Measurements from ENCODE around the gene ENTPD1.
"Not testable (repeated sequence)": the region's sequence is repeated elsewhere in the genome, so short reads cannot be mapped to it uniquely, and the experiment has no call there.

Gene ENTPD1

GRCh38 chr10:95756041-95756761, at the start of gene ENTPD1:
TSS of gene ENTPD1 (plus strand) at chr10:95756163. CDS start at chr10:95756240, 77 bp downstream.
- no peak for DNase-seq (ENCODE audit: low spot score)

GRCh38 chr10:95706573-95706972, 49.4 kb upstream of the ENTPD1 start:
- DNase-seq (ENCODE audit: low spot score): no peak

GRCh38 chr10:95706990-95707389, 49.0 kb upstream of the ENTPD1 start:
- no peak for DNase-seq (ENCODE audit: low spot score)

- no peak for DNase-seq (ENCODE audit: low spot score)
Observed at GRCh38 chr10:95711492-95711891, 44.5 kb upstream of the ENTPD1 start.

GRCh38 chr10:95716466-95716865, 39.5 kb upstream of the ENTPD1 start:
- DNase-seq (ENCODE audit: low spot score): no peak

GRCh38 chr10:95716866-95717265, 39.1 kb upstream of the ENTPD1 start:
- DNase-seq (ENCODE audit: low spot score): no peak

- peak; percentile 7 for DNase-seq (ENCODE audit: low spot score)
Observed at GRCh38 chr10:95720745-95721144, 35.2 kb upstream of the ENTPD1 start.

- not testable (repeated sequence) for DNase-seq (ENCODE audit: low spot score)
Observed at GRCh38 chr10:95722496-95722895, 33.5 kb upstream of the ENTPD1 start.

GRCh38 chr10:95728526-95728925, 27.4 kb upstream of the ENTPD1 start:
- no peak for DNase-seq (ENCODE audit: low spot score)

GRCh38 chr10:95729323-95730055, 26.5 kb upstream of the ENTPD1 start:
- DNase-seq (ENCODE audit: low spot score): no peak

- DNase-seq (ENCODE audit: low spot score): no peak
Observed at GRCh38 chr10:95730233-95730632, 25.7 kb upstream of the ENTPD1 start.

GRCh38 chr10:95732907-95733306, 23.1 kb upstream of the ENTPD1 start:
- not testable (repeated sequence) for DNase-seq (ENCODE audit: low spot score)

- no peak for DNase-seq (ENCODE audit: low spot score)
Observed at GRCh38 chr10:95739056-95739455, 16.9 kb upstream of the ENTPD1 start.

GRCh38 chr10:95741807-95742467, 14.0 kb upstream of the ENTPD1 start:
- DNase-seq (ENCODE audit: low spot score): no peak

GRCh38 chr10:95742485-95742884, 13.5 kb upstream of the ENTPD1 start:
- no peak for DNase-seq (ENCODE audit: low spot score)

GRCh38 chr10:95742962-95743535, 12.9 kb upstream of the ENTPD1 start:
- DNase-seq (ENCODE audit: low spot score): no peak

GRCh38 chr10:95745501-95745900, 10.5 kb upstream of the ENTPD1 start:
- no peak for DNase-seq (ENCODE audit: low spot score)

- DNase-seq (ENCODE audit: low spot score): no peak
Observed at GRCh38 chr10:95748349-95748748, 7.6 kb upstream of the ENTPD1 start.

GRCh38 chr10:95755511-95756004, 405 bp upstream of the ENTPD1 start:
- peak; percentile 50 for DNase-seq (ENCODE audit: low spot score)

GRCh38 chr10:95756809-95757684, 1.1 kb downstream of the ENTPD1 start:
- no peak for DNase-seq (ENCODE audit: low spot score)

GRCh38 chr10:95758351-95759025, 2.5 kb downstream of the ENTPD1 start:
- DNase-seq (ENCODE audit: low spot score): no peak
